ENCODE results near the gene BANP.
"Not testable (repeated sequence)": the region's sequence is repeated elsewhere in the genome, so short reads cannot be mapped to it uniquely, and the experiment has no call there.

BANP gene

DNA sequence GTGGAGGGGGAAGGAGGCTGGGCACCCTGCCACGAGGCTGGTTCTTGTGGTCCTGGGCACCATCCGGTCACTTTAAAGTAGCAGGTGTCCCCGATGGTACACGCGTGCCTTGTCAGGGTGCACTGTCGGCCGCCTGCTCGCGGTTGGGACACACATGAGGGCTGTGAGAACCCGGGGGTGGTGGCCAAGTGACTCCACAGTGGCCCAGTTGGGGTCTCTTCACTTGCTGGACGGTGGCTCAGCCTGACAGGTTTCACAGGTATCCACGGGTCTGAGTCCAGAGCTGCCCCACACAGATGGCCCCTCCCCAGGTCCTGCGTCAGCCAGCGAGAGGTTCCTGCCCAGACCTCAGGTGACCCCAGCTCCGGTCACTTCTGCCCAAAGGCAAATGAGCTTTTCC, 137.8 kb downstream of the BANP start:
- not testable (repeated sequence) for DNase-seq

DNA sequence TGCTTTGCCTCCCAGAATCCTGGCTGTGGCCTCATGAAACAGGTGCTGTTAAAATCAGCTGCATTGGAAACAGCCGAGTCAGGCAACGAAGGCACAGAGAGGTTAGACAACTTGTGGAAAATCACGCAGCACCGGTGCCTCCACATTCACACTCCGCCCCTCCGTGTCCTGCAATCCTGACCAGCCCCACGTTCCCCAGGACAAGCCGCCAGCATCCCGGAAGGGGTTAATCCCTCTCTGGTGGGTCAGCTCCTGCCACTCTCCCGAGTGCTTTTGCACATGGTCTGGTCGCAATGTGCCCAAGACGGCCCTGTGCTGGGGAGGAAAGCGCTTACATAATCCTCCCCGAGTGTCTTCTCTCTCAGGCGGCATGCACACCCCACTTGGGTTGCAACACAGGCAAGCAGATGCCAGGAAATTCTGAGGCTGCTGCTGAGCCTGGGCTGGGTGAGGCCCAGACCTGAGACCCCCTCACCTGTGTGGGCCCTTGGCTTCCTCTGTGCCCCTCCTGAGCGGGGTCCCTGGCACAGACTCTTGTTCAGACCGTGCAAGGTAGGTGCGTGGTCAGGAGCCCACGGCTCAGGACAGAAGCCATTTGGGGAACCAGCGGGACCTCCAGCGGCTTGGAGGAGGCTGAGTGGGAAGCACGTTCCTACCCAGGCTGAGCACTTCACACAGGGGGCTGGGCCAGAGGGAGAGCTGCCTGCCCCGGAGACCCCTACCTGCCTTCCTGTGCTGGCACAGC, 138.6 kb downstream of the BANP start:
- not testable (repeated sequence) for DNase-seq

DNA sequence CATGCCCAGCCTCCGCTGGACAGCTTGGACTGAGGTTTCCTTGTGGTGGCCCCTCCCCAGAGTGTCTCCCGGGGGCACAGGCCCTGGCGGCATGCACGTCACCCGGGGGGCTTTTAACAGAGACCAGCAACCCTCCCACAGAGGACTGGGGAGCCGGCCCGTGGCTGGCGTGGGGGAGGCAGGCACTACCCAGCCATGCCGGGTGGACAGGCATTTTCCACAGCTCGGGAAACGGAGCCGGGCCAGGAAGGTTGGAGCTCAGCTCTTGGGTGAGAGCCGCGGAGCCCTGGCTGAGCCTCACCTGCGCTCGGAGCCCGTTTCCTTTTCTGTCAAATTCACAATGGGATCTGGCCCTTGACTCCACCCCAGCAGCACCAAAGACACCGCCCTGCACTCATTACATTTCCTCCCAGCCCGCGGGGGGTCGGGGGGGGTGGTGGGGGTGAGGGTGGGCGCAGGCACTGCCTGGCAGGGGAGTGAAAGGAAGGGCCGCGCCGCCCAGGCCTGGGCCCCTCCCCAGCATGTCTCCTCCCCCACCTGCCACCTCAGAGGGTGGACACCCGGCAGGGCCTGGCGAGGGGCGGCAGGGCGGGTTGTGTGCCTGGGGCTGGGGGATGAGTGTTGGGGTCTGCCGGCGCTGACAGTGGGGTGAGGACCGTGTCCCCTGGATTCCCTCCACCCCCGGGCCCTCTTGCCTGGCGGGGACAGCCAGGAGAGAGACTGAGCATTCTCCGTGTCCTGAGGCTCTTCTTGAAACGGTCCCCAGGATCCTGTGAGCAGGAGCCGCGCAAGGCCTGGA, 139.3 kb downstream of the BANP start:
- DNase-seq: not testable (repeated sequence)

DNA sequence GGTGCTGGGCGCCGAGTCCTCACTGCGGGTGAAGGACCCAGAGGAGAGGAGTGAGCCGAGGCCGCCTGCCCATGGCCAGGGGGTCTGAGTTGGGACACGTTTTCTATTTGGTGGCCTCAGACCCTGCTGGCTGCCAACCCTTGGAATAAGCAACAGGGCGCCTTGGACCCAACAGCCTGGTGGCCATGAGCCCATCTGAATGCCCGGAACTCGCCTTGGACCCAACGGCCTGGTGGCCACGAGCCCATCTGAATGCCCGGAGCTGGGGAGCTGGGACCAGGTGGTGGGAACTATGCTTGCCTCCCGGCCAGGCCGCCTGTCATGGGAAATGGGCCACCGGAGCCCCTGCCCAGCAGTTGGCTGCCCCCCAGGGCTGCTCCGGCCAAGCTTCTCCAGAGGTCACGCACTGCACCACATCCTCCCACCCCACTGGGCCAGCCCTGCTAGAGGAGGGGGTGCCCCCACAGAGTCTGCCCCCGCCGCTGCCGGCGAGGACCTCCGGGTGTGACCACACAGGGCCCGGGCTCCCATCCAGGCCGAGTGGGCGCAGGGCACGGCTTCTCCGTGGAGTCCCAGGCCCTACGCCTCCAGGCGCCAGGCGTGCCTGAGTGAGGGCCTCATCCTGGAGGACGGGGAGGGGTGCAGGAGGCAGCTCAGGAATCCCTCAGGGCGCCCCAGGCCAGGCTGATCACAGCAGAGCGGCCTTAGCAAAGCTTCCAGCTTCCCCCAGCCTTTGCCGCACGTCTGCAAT, 140.2 kb downstream of the BANP start:
- not testable (repeated sequence) for DNase-seq

DNA sequence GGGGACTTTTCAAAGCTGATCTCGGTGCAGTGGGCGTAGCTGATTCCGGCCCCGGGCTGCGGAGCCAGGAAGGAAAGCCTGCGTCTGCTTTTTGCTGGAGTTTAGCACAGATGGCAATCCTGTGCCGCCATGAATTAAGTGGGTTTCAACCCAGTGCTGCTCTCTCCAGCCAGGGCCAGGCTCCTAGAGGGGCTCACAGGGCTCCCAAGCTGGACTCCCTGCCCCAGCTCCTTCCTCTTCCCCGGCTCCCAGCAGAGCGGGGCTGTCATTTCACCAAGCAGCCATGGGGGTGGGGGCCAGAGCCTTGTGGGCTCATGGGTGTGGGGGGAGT, 140.7 kb downstream of the BANP start:
- not testable (repeated sequence) for DNase-seq

DNA sequence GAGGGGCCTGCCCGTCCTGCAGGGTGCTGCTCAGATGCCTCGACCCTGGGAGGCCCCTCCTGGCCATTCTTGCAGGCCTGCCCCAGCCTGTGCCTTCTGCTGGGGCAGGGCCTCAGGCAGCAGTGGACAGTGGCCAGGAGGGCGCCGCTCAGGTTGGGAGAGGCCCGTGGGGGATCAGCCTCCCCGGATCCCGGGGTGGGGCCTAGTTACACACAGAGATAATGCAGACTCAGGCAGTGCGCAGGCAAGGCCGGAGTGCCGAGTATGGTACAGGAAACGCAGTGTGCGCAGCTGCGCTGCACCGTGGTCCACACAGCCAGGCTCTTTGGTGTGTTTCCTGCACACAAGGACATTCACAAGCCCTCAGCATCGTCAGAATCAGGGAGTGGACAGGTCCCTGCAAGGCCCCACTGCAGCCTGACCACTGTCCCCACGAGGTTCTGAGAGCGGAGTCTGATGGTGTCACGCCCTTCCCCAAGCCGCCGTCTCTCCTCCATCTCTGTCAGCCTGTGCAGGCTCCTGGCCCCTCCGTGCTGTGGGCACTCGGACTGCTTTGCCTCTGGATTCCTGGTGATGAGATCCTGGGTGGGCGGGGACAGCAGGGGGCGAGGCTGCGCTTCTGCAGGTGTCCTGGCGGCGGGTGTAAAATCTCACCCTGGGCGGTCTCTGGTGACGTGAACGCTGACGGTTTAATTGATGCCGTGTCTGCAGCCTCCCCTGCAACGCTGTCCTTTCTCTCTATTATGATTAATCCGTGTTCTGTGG, 141.7 kb downstream of the BANP start:
- DNase-seq: not testable (repeated sequence)

DNA sequence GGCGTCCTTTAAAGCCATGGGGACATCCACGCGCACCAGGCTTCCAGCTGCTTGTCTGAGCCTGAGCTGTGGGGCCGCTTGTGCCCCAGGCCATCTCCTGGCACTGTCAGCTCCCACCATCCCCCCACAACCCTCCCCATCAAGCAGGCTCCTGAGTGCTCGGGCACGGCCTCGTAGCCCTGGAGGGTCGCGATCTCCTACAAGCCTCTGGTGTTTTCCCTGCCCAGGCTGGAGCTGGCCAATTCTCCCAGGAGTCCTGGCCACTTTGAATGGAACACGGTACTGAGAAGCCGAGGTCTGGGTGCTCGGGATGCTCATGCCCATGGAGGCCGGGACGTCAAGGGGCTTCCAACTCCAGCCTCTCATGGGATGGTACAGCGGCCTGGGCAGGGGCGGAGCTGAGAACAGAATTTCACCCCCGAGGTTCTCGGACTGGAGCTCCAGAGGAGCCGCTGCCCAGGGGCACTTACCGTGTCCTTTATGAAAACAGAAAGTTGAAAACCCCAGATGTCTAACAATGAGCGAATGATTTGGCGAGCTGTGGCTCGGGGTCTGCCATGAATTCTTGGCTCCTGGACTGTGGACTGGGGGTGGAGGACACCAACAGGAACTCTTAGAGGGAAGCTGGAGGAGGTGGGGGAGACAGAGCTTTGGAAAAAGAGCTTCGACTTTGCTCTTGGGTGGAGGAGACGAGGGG, 142.5 kb downstream of the BANP start:
- DNase-seq: not testable (repeated sequence)

DNA sequence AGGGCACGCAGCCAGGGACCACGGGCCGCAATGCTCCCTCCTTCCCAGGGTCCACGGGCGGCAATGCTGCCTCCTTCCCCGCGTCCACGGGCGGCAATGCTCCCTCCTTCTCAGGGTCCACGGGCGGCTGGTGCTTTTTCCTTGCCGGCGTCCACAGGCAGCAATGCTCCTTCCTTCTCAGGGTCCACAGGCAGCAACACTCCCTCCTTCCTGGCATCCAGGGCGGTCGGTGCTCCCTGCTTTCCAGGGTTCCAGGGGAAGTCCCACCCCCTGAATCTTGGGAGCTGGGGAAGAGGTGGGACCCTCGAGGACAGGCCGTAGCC, 143.0 kb downstream of the BANP start:
- not testable (repeated sequence) for DNase-seq

DNA sequence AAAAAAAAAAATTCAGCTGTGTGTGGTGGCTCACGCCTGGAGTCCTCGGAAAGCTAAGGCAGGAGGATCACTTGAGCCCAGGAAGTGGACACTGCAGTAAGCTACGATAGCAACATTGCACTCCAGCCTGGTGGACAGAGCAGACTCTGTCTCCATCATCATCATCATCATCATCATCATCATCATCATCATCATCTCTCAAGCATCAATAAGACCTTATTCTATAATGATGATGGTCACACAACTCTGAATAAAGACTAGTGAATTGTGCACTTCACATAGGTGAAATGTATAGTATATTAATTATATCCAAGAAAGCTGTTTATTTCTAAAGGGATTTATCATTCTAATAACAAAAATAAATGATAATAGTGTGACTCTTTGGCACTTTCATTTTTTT, 143.7 kb downstream of the BANP start:
- not testable (repeated sequence) for DNase-seq

DNA sequence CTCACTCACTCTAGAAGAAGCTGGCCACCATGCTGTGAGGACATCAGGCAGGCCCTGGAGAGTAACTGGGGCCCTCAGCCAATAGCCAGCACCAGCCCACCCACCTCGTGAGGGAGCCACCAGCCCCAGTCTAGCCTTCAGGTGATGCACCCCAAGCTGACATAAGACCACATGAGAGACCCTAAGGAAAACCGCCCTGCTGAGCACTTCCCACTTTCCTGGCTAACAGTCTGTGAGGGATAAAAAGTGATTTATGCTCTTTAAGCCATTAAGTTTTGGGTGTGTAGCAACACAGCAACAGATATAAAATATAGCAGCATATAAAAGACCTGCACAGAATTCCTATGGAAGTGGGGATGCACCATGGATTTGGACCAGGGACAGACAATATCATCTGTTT, 145.4 kb downstream of the BANP start:
- DNase-seq: not testable (repeated sequence)

DNA sequence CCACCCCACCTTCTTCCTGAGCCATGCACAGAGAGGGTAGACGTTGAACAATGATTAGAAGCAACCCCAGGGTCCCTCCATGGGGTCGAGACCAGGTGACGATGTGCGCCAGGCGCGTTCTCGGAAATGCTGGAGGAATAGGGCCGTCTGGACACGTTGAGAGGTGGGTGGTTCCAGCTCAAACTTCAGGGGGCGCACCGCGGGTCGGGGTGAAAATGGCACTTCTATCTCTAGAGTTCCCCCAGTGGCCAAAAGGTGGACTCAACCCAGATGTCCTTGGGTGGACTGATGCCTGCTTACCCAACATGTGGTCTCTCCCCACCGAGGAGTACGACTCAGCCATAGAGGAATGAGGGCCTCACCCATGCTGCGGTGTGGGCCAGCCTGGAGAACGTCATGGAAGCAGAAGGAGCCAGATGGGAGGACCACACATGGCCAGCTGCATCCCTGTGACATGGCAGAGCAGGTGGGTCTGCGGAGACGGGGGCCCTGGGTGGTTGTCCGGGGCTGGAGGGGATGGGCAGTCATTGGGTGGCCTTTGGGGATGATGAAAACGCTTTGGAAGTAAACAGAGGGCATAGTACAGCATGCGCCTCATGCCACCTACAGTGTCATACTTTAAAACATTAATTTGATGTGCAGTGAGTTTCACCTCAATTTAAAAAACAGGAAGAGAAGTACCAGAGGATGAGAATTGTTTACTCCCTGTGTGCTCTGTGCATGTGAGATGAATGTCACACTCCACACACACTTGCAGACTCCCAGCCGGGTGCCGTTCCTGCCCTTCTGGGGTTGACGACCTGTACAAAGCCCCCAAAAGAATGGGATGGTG, 147.7 kb downstream of the BANP start:
- not testable (repeated sequence) for DNase-seq

DNA sequence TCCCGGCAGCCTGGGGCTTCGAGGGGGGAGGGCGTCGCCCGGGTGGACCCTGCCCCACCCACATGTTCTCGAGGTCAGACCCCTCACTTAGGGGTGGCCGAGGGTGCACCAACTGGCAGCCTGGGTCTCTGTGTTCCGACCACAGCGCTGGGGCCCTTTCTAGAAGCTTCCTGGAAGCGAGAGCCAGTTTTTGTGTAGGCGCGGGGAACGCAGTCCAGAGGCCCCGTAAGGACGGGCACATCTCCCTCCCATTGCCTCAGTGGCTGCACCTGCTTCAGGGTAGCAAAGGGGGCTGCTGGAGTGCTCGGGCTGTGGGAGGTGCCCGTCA, 148.3 kb downstream of the BANP start:
- DNase-seq: no peak

DNA sequence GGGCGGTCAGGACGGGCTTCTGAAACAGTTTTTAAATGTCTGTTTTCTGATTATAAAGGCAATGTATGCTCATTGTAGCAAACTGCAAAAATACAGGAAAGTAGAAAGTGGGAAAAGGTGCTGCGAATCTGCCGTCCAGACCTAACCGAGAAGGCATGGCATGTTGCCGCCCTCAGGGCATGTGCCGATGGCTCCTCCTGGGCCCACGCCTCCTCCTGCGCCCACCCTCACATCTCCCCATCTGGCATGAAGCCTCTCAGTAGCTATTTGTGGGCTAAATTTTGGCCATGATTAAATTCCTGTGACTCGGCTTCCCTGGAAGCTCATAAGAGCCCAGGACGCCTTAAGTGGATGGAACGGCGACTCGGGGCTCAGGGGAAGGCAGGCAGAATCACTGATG, 148.7 kb downstream of the BANP start:
- not testable (repeated sequence) for DNase-seq

DNA sequence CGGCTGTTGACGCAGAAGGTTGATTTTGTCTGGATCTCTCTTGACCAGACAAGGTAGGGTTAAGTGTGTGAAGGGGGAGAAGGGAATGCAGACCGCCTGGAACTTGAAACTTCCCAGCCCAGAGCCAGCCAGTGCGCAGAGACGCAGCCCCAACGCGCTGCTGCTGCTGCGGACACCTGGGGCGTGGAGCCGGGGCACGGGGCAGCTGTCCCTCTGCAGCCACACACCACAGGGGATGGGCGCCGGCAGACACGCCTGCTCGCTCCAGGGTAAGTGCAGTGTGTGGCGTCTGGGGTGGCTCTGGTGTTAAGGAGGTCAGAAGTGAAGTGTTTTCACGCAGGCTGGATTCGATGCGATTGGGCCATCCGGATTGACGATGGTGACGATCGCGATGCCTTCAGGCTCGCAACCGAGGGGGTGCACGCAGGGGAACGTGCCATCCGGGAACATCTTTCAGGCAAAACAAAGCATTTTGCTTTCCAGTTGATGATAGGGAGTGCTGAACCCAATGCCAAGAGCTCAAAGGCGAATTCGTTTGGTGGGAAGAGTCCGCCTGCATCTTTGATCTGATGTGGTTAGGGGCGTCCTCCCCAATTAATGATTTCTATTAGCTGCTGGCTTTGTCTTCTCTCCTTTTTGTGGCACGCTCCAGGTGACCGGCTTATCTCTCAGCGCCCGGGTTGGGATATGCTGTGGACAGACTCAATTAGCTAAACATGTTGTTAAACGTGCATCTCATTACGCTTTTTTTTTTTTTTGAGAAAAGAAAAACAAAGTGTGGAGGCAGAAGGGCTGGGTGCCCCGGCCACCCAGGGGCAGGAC, 149.8 kb downstream of the BANP start:
- peak; percentile 1 for DNase-seq

DNA sequence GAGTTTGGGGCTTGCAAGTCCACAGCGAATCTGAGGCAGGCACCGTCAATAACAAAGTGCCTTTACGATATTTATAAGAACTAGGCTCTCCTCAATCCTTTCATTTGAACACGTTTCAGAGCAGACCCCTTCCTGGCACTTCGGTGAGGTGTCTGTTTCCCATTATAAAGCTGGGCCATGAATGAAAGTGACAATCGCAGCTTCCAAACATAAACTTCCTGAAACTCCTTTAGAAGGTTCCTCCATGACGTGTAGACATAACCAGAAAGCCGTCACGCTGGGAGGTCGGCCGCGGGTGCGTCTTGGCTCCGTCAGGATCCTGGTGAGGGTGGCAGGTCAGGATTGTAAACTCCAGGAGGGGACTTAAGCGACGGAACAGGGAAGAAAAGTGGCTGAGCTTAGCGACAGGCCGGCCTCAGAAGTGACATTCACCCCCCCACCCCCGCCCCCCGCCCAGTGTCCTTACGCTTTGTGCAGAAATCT, 150.4 kb downstream of the BANP start:
- not testable (repeated sequence) for DNase-seq

DNA sequence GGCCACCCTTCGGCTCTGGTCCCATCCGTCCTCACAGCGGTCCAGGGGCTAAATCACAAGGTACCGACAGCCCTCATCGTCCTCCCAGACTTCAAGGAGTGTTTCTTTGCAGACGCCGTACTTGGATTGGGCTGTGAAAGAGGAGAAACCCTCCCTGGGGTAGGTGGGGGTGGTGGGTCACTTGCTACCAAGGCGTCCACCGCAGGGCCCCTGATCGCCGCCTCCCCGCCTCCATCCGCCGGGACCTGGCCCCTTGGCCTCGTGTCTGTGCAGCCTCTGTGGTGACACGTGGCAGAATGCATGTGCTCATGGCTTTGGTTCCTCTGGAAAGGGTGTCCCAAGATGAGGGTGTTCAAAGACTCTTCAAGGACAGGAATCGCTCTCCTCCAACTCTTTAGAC, 151.4 kb downstream of the BANP start:
- no peak for DNase-seq

DNA sequence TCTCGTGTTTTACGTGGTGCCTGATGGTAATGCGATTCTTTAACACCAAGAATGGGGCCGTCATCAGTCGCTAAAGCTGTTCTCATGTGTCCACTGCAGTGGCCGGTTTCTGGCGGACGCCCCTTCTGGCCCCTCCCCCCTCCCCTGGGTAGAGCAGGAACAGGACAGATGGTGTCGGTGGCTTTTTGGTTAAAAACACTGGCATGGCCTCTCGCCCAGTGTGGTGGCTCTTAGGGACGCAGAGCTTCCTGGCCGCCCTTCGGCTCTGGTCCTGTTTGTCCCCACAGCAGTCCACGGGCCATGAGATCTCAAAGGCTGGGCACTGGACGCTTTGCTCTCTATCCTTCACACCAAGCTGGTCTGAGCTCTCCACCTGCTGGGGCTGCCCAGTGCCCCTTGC, 151.8 kb downstream of the BANP start:
- DNase-seq: no peak

DNA sequence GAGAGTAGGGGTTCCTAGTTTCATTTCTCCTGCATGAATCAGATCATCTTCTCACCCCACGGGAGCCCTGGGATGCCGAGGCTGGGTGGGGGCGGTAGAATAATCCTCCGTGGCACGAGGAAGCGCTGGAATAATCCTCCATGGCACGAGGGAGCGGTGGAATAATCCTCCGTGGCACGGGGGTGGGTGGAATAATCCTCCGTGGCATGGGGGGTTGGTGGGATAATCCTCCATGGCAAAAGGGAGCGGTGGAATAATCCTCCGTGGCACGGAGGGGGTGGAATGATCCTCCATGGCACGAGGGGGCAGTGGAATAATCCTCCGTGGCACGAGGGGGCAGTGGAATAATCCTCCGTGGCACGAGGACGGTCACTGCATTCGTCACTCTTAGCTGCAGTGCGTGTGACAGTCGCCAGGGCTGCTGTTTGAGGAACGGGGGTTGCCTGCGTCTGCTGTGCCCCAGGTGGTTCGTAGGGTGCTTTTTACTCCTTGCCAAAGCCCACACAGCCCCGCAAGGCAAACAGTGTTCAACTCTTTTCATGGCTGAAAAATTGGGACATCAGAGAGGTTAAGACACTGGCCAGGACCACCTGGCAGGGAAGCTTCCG, 152.5 kb downstream of the BANP start:
- no peak for DNase-seq

DNA sequence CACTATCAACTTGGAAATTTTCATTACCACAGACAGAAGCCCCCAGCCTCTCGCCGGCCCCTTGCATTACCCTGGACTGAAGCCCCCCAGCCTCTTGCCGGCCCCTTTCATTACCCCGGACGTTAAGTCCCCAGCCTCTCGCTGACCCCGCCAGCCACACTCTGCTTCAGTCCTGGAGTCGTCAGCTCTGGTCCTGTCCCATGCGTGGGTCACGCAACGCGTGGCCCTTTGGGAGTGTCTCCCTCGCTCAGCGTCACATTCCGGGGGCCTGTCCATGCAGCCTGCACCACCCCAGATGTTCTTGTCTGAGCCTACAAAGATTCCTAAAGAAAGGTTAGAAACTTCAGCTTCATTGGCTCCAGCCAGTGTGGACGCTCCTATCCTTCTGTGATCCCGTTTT, 153.1 kb downstream of the BANP start:
- DNase-seq: not testable (repeated sequence)

DNA sequence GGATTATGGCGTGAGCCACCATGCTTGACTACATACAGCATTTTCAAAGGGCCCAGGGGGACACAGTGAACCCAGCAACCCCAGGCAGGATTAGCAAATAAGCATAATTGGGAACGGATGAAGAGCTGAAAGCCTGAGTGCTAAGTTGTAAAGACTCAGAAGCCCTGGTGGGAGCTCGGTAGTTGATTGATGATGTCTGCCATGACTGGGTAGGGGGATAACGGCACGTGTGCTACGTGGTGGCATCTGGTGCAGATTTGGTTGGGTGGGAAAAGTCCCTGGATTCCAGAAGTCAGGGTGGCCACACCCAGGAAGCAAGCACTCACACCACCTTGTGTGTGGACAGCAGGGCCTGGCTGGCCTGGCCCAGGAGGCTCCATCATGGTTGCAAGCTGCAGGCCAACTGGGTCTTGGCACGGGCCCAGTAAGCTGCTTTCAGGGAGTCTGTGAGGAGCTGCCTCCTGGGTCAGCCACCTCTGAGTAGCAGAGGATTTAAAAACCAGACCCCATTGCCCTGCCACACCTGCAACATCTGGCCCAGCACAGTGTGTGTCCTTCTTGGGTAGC, 154.4 kb downstream of the BANP start:
- DNase-seq: not testable (repeated sequence)
